DMS 273 treated with DMSO at 0.1 percent for 48 hours (cell line): ENCODE data around the gene SERPIND1.

Source experiments
- DNase-seq: peaks from one replicate; lab custom pipeline; 2025; lab: John Stamatoyannopoulos, UW

Gene SERPIND1

GRCh38 chr22:20792966-20793728, 19.2 kb downstream of the SERPIND1 start:
- DNase-seq, result no peak

- DNase-seq, result no peak
Measured at GRCh38 chr22:20793748-20794649, 20.1 kb downstream of the SERPIND1 start.

- no peak for DNase-seq
Measured at GRCh38 chr22:20794650-20795413, 20.9 kb downstream of the SERPIND1 start.

- no peak for DNase-seq
Measured at GRCh38 chr22:20796731-20797130, 22.8 kb downstream of the SERPIND1 start.

GRCh38 chr22:20798218-20798617, 24.3 kb downstream of the SERPIND1 start:
- DNase-seq, result no peak

- no peak for DNase-seq
Measured at GRCh38 chr22:20798974-20799373, 25.1 kb downstream of the SERPIND1 start.

GRCh38 chr22:20799449-20799848, 25.5 kb downstream of the SERPIND1 start:
- DNase-seq, result no peak

- no peak for DNase-seq
Measured at GRCh38 chr22:20802452-20802851, 28.5 kb downstream of the SERPIND1 start.

GRCh38 chr22:20802922-20803553, 29.1 kb downstream of the SERPIND1 start:
- DNase-seq, result no peak

- DNase-seq, result peak; percentile 3
Measured at GRCh38 chr22:20803696-20804324, 29.9 kb downstream of the SERPIND1 start.

GRCh38 chr22:20804650-20805049, 30.7 kb downstream of the SERPIND1 start:
- DNase-seq, result no peak

GRCh38 chr22:20805972-20806471, 32.1 kb downstream of the SERPIND1 start:
- no peak for DNase-seq

GRCh38 chr22:20807315-20807752, 33.4 kb downstream of the SERPIND1 start:
- no peak for DNase-seq

- DNase-seq, result no peak
Measured at GRCh38 chr22:20808844-20809243, 34.9 kb downstream of the SERPIND1 start.

GRCh38 chr22:20809538-20810185, 35.7 kb downstream of the SERPIND1 start:
- DNase-seq, result no peak

- DNase-seq, result no peak
Measured at GRCh38 chr22:20810645-20811044, 36.7 kb downstream of the SERPIND1 start.

GRCh38 chr22:20811171-20811570, 37.3 kb downstream of the SERPIND1 start:
- no peak for DNase-seq

- no peak for DNase-seq
Measured at GRCh38 chr22:20811971-20812660, 38.2 kb downstream of the SERPIND1 start.

GRCh38 chr22:20813056-20813455, 39.1 kb downstream of the SERPIND1 start:
- no peak for DNase-seq

- DNase-seq, result no peak
Measured at GRCh38 chr22:20814221-20814808, 40.4 kb downstream of the SERPIND1 start.
